Endodermal cell (in vitro differentiated cells): Measurements from ENCODE around the gene SNX24. TPM values are rescaled to one million over a fixed set of nuclear protein-coding genes. Genes with fewer than 3 reads are reported as not detected.
A peak's percentile ranks its signal among the peaks of the same experiment; 100 is the strongest.

Experiments used
- DNase-seq: peaks from one replicate; pipeline ENCODE4 v3.0.0-alpha.2; 2017
- H3K27ac ChIP-seq: 2 replicates; pipeline ENCODE4 v1.5.1; 2013; ENCODE audit warnings: mild to moderate bottlenecking, low read depth, low read length, moderate library complexity
- H3K27me3 ChIP-seq: 2 replicates; pipeline ENCODE4 v1.6.1; 2013; ENCODE audit warnings: mild to moderate bottlenecking, low read length, moderate library complexity; ENCODE audit not compliant: insufficient read depth, control insufficient read depth, poor library complexity, severe bottlenecking
- H3K36me3 ChIP-seq: 2 replicates; pipeline ENCODE4 v1.7.0; 2013; ENCODE audit warnings: mild to moderate bottlenecking, low read length, moderate library complexity; ENCODE audit not compliant: control insufficient read depth, insufficient read depth
- H3K4me1 ChIP-seq: one replicate; pipeline ENCODE4 v1.7.0; 2013; ENCODE audit warnings: low read length; ENCODE audit not compliant: control insufficient read depth, insufficient read depth
- H3K4me3 ChIP-seq: 2 replicates; pipeline ENCODE4 v1.5.1; 2013; ENCODE audit warnings: mild to moderate bottlenecking, low read length, moderate library complexity
- H3K9ac ChIP-seq: 2 replicates; pipeline ENCODE4 v1.6.1; 2013; ENCODE audit warnings: mild to moderate bottlenecking, low read length, moderate library complexity; ENCODE audit not compliant: poor library complexity, severe bottlenecking; ENCODE audit errors: extremely low read depth
- H3K9me3 ChIP-seq: 2 replicates; pipeline ENCODE4 v1.6.1; 2013; ENCODE audit warnings: mild to moderate bottlenecking, low read length, moderate library complexity; ENCODE audit not compliant: control insufficient read depth
- H3K27ac Mint-ChIP-seq: 2 replicates; pipeline ENCODE4 v1.8.0; 2020; ENCODE audit warnings: mixed read lengths
- H3K27me3 Mint-ChIP-seq: 2 replicates; pipeline ENCODE4 v1.8.0; 2021; ENCODE audit warnings: mild to moderate bottlenecking, mixed read lengths; ENCODE audit not compliant: insufficient read depth
- H3K36me3 Mint-ChIP-seq: 2 replicates; pipeline ENCODE4 v1.8.0; 2020; ENCODE audit warnings: low read depth, mixed read lengths
- H3K4me1 Mint-ChIP-seq: 2 replicates; pipeline ENCODE4 v1.8.0; 2020; ENCODE audit warnings: mixed read lengths
- H3K4me3 Mint-ChIP-seq: 2 replicates; pipeline ENCODE4 v1.8.0; 2020; ENCODE audit warnings: mild to moderate bottlenecking, moderate library complexity, mixed read lengths
- H3K9me3 Mint-ChIP-seq: 2 replicates; pipeline ENCODE4 v1.8.0; 2020; ENCODE audit warnings: mild to moderate bottlenecking, mixed read lengths
- WGBS, 2 experiments: methylation state at CpG; one replicate each; pipeline versions ENCODE4 v1.1.5 to v1.1.7; 2013; ENCODE audit warnings: missing lambda C conversion rate in 2 of 2, mixed read lengths in 1 of 2; ENCODE audit not compliant: insufficient coverage in 1 of 2, insufficient read length in 1 of 2; 5-methylcytosine and 5-hydroxymethylcytosine counted together
- total RNA-seq, 2 donors: library from RNA; stranded (reverse); fragmentation: NEBNext Ultra II Directional in 1 of 2; extraction: Animal tissue kit (Norgen Biotek cat#: 25700) in 1 of 2; gene quantifications; 2 replicates in 1 of 2; 3 replicates in 1 of 2; pipeline ENCODE4 v1.2.1, GENCODE V29; 2021
- TF ChIP-seq, protein P1 (sequence below): fragments of 200-600 bp; sonication (generic); conservative IDR thresholded peaks from 2 replicates; pipeline ENCODE4 v1.5.0; 2021; ENCODE audit warnings: antibody characterized with exemption, mild to moderate bottlenecking

The SNX24 gene
- total RNA-seq, 2 donors from 2014 or later: 39.4 to 56.2 TPM

DNA sequence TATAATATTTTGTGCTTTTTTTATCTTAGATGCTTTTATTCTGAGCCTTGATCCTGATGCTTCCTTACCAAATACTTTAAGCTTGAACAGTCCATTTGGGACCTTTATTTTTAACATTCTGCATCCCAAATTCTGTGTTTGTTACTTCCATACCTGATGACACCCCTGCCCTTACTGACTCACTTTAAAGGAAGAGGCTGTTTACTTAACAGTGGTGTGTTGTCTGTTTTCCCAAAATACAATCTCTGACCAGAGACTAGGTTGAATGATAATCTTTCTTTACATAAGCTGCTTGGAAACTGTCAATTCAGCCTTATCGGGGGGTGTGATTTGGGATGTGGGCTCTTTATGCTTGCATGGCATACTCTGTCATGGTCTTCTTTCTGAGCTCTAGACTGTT lies 71.1 kb downstream of the SNX24 start:
- Mint-ChIP-seq H3K36me3 (peaks cover 17% of the 10 kb centered on the region), H3K4me1 (peaks cover 30% of the 10 kb centered on the region), H3K4me3 (no peak overlapping the region), H3K27ac (peak overlapping the region; percentile 65), H3K27me3 (no peaks in the 10 kb centered on the region), H3K9me3 (peaks cover 17% of the 10 kb centered on the region)
- Histone ChIP-seq H3K27ac (no peak overlapping the region), H3K4me3 (no peak overlapping the region), H3K27me3 (no peaks in the 10 kb centered on the region), H3K9me3 (no peaks in the 10 kb centered on the region), H3K36me3 (no peaks in the 10 kb centered on the region), H3K9ac (no peak overlapping the region), H3K4me1 (peaks cover 13% of the 10 kb centered on the region)
- DNase-seq: no peak
- TF ChIP-seq, protein P1, sequence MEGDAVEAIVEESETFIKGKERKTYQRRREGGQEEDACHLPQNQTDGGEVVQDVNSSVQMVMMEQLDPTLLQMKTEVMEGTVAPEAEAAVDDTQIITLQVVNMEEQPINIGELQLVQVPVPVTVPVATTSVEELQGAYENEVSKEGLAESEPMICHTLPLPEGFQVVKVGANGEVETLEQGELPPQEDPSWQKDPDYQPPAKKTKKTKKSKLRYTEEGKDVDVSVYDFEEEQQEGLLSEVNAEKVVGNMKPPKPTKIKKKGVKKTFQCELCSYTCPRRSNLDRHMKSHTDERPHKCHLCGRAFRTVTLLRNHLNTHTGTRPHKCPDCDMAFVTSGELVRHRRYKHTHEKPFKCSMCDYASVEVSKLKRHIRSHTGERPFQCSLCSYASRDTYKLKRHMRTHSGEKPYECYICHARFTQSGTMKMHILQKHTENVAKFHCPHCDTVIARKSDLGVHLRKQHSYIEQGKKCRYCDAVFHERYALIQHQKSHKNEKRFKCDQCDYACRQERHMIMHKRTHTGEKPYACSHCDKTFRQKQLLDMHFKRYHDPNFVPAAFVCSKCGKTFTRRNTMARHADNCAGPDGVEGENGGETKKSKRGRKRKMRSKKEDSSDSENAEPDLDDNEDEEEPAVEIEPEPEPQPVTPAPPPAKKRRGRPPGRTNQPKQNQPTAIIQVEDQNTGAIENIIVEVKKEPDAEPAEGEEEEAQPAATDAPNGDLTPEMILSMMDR: no peak
- 60 to 90% methylated on average over 1 of the region's 1 CpG for WGBS, 2 experiments

DNA sequence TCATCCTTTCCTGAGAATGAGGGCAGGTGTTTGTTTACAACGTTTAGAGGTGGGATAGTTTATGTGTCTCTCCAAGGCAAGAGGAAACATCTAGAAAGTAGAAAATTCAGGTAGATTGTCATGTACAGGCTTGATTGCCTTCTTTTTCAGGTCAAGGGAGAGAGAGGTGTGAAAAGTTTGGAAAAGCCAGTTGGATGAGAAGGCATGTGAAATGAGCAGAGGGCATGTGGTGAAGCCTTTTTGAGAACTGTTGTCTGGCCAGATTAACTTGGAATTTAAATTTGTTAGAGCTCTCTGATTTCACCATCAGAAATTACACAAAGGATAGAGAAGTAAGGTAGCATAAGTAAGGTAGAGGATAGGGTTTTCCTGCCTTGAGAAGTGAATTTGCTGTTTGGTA lies 74.6 kb downstream of the SNX24 start:
- Mint-ChIP-seq H3K4me3 (no peak overlapping the region), H3K27ac (no peak overlapping the region), H3K9me3 (peaks cover 3% of the 10 kb centered on the region), H3K4me1 (peaks cover 39% of the 10 kb centered on the region), H3K36me3 (peaks cover 2% of the 10 kb centered on the region), H3K27me3 (no peaks in the 10 kb centered on the region)
- Histone ChIP-seq H3K9ac (no peak overlapping the region), H3K4me1 (peaks cover 15% of the 10 kb centered on the region), H3K9me3 (no peaks in the 10 kb centered on the region), H3K36me3 (no peaks in the 10 kb centered on the region), H3K27me3 (no peaks in the 10 kb centered on the region), H3K4me3 (no peak overlapping the region), H3K27ac (no peak overlapping the region)
- 47% methylated on average over 1 of the region's 1 CpG; no CpG with 5 or more reads in 1 of the 2 experiments for WGBS, 2 experiments
- TF ChIP-seq, protein P1: no peak
- DNase-seq: no peak

DNA sequence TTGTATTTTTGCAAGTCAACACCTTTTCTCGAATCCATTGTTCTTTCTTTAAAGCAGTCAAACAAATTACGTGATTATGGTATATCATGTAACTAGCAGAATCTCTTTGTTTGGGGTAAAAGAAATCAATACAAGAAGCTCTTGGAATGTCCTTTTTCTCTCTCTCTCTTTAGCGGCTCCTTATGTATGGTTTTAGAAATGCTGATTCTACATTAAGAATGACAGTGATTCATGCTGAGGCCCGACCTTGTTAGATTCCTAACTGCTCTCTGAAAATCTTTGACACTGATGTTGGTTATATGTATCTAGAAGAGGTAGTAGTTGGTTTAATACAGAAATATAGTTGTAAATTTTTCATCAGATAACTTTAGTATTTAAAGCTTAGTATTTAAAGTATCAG lies 76.4 kb downstream of the SNX24 start:
- DNase-seq: no peak
- peaks cover 28% of the 10 kb centered on the region for H3K4me1 Mint-ChIP-seq
- 0 to 29% methylated on average over 1 to 3 of the region's 4 CpGs for WGBS, 2 experiments
- H3K27me3 Mint-ChIP-seq: no peaks in the 10 kb centered on the region
- H3K27me3 ChIP-seq: no peaks in the 10 kb centered on the region
- H3K27ac Mint-ChIP-seq: no peak overlapping the region
- no peaks in the 10 kb centered on the region for H3K36me3 ChIP-seq
- peak overlapping the region; percentile 20 for H3K4me3 ChIP-seq
- H3K4me1 ChIP-seq: peaks cover 7% of the 10 kb centered on the region
- no peaks in the 10 kb centered on the region for H3K9me3 Mint-ChIP-seq
- peak overlapping the region; percentile 6 for H3K27ac ChIP-seq
- no peaks in the 10 kb centered on the region for H3K36me3 Mint-ChIP-seq
- H3K4me3 Mint-ChIP-seq: no peak overlapping the region
- no peaks in the 10 kb centered on the region for H3K9me3 ChIP-seq
- TF ChIP-seq, protein P1: no peak
- H3K9ac ChIP-seq: no peak overlapping the region
